Lower lobe of right lung (tissue), 2 donors: ENCODE measurements around the gene PLPPR3. TPM values are rescaled to one million over a fixed set of nuclear protein-coding genes. Genes with fewer than 3 reads are reported as not detected.

Experiments used
- ATAC-seq, 2 donors: fragments of 200-7000 bp; cut with Tn5 transposase; one replicate each; pipeline ENCODE4 v1.9.1; 2020 to 2022; ENCODE audit warnings: mild to moderate bottlenecking in 2 of 2, moderate library complexity in 2 of 2
- DNase-seq: peaks from one replicate; pipeline ENCODE4 v3.0.0-alpha.2; 2020
- H3K27ac ChIP-seq: fragments of 200-600 bp; one replicate; pipeline ENCODE4 v1.8.0; 2022
- H3K27me3 ChIP-seq: fragments of 200-600 bp; one replicate; pipeline ENCODE4 v1.8.0; 2022; ENCODE audit warnings: low read depth
- H3K36me3 ChIP-seq: fragments of 200-600 bp; one replicate; pipeline ENCODE4 v1.8.0; 2022; ENCODE audit warnings: mild to moderate bottlenecking
- H3K4me1 ChIP-seq: fragments of 200-600 bp; one replicate; pipeline ENCODE4 v1.8.0; 2022
- H3K4me3 ChIP-seq: fragments of 200-600 bp; one replicate; pipeline ENCODE4 v1.8.0; 2022; ENCODE audit warnings: mild to moderate bottlenecking
- H3K9me3 ChIP-seq: fragments of 200-600 bp; one replicate; pipeline ENCODE4 v1.8.0; 2022
- CTCF ChIP-seq: fragments of 200-600 bp; IDR thresholded peaks from one replicate; pipeline ENCODE4 v1.8.0; 2022; ENCODE audit warnings: antibody characterized with exemption, mild to moderate bottlenecking
- intact Hi-C: fragments of 100-400 bp; cut with DNase I; formaldehyde crosslinking; loops from one replicate; pipeline ENCODE4 v1.11.0; 2022
- microRNA-seq: library from miRNA; unstranded; fragments of <30 nt; microRNA quantifications from one replicate; pipeline ENCODE4 v1.2.0, GENCODE V29; 2020; ENCODE audit warnings: borderline number of aligned reads
- total RNA-seq: library from RNA; stranded (reverse); fragmentation: NEBNext Ultra II Directional; extraction: Animal tissue kit (Norgen Biotek cat#: 25700); gene quantifications from one replicate; pipeline ENCODE4 v1.2.1, GENCODE V29; 2021
- donor health status: DM: no; HTN: yes; CAD: no; lungs with severe emphysema.

The PLPPR3 gene
- total RNA-seq, 1 donor from 2014 or later = 2.1 TPM

GRCh38 chr19:763869-764268 lies 57.9 kb downstream of the PLPPR3 start:
- Histone ChIP-seq H3K27ac (no peak overlapping the region), H3K4me1 (no peaks in the 10 kb centered on the region), H3K9me3 (no peaks in the 10 kb centered on the region), H3K27me3 (no peaks in the 10 kb centered on the region), H3K4me3 (no peak overlapping the region), H3K36me3 (no peaks in the 10 kb centered on the region)
- DNase-seq (no peak), ATAC-seq (no peak)
- no peak for TF ChIP-seq CTCF
- intact Hi-C loops = no loop called here

DNA sequence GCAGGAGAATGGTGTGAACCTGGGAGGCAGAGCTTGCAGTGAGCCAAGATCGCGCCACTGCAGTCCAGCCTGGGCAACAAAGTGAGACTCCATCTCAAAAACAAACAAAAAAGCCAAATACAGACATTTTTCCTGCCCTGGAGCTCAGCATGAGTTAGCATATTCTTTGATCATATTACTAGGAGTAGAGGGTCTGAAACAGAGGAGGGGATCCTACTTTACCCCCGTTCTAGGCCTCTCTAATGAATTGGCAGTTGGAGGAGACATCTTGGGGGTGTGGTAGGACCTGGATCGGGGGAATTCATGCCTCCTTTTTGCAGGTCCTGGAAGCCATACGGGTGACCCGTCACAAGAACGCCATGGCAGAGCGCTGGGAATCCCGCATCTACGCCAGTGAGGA lies 58.6 kb downstream of the PLPPR3 start:
- H3K36me3 ChIP-seq = no peaks in the 10 kb centered on the region
- ATAC-seq = no peak
- no peak for TF ChIP-seq CTCF
- H3K4me3 ChIP-seq = no peak overlapping the region
- no peaks in the 10 kb centered on the region for H3K9me3 ChIP-seq
- no peak for DNase-seq
- H3K27me3 ChIP-seq = no peaks in the 10 kb centered on the region
- no peaks in the 10 kb centered on the region for H3K4me1 ChIP-seq
- intact Hi-C loops = no loop called here
- H3K27ac ChIP-seq = no peak overlapping the region

Small RNA genes within 50 kb of the gene (microRNA-seq; reads per million reads assigned to microRNA genes)
- gene MIR3187 (3.0 reads per million), gene MIR4745 (1.5 reads per million)

Other genes with a start within 250 kb of the PLPPR3 start
- 366 TPM for gene BSG, start 249.4 kb downstream of the PLPPR3 start, total RNA-seq
- 0.24 TPM for gene HCN2, start 232.1 kb downstream of the PLPPR3 start, total RNA-seq
- gene POLRMT, start 188.4 kb downstream of the PLPPR3 start, total RNA-seq = 42.5 TPM
- 0.65 TPM for gene FGF22, start 182.1 kb downstream of the PLPPR3 start, total RNA-seq
- gene RNF126, start 158.7 kb downstream of the PLPPR3 start, total RNA-seq = 27.0 TPM
- 48.0 TPM for gene FSTL3, start 145.6 kb downstream of the PLPPR3 start, total RNA-seq
- gene PRSS57, start 126.5 kb downstream of the PLPPR3 start, total RNA-seq = not detected
- gene PALM, start 113.0 kb downstream of the PLPPR3 start, total RNA-seq = 37.0 TPM
- gene MISP, start 70.8 kb downstream of the PLPPR3 start, total RNA-seq = 8.9 TPM
- gene PTBP1, start 24.5 kb downstream of the PLPPR3 start, total RNA-seq = 254 TPM
- gene AZU1, start 5.9 kb upstream of the PLPPR3 start, total RNA-seq = 1.7 TPM
- not detected for gene PRTN3, start 19.0 kb upstream of the PLPPR3 start, total RNA-seq
- 0.97 TPM for gene ELANE, start 30.3 kb upstream of the PLPPR3 start, total RNA-seq
- gene CFD, start 37.7 kb upstream of the PLPPR3 start, total RNA-seq = 282 TPM
- 46.1 TPM for gene MED16, start 71.2 kb upstream of the PLPPR3 start, total RNA-seq
- gene RNU6-9, start 71.5 kb upstream of the PLPPR3 start, total RNA-seq = not detected
- 46.0 TPM for gene R3HDM4, start 91.3 kb upstream of the PLPPR3 start, total RNA-seq
- gene KISS1R, start 95.4 kb upstream of the PLPPR3 start, total RNA-seq = not detected
- gene ARID3A, start 104.1 kb upstream of the PLPPR3 start, total RNA-seq = 16.9 TPM
- 29.2 TPM for gene WDR18, start 162.4 kb upstream of the PLPPR3 start, total RNA-seq
- gene GRIN3B, start 178.5 kb upstream of the PLPPR3 start, total RNA-seq = 3.0 TPM
- 159 TPM for gene TMEM259, start 199.2 kb upstream of the PLPPR3 start, total RNA-seq
- not detected for gene RNU6-2, start 199.6 kb upstream of the PLPPR3 start, total RNA-seq
- gene CNN2, start 204.7 kb upstream of the PLPPR3 start, total RNA-seq = 158 TPM
- gene ABCA7, start 218.2 kb upstream of the PLPPR3 start, total RNA-seq = 53.3 TPM
- gene ARHGAP45, start 245.2 kb upstream of the PLPPR3 start, total RNA-seq = 83.5 TPM